Measurements from ENCODE around the gene SRRM4.

Gene SRRM4

GRCh38 chr12:119168721-119169120, 187.4 kb downstream of the SRRM4 start:
- DNase-seq (ENCODE audit: low read depth in 2 of 2) = no peak

GRCh38 chr12:119169150-119169549, 187.8 kb downstream of the SRRM4 start:
- no peak for DNase-seq (ENCODE audit: low read depth in 2 of 2)

- DNase-seq (ENCODE audit: low read depth in 2 of 2) = no peak
These were observed 189.9 kb downstream of the SRRM4 start for GRCh38 chr12:119171291-119171690.

- no peak for DNase-seq (ENCODE audit: low read depth in 2 of 2)
These were observed 190.5 kb downstream of the SRRM4 start for GRCh38 chr12:119171691-119172425.

GRCh38 chr12:119175081-119175480, 193.7 kb downstream of the SRRM4 start:
- DNase-seq (ENCODE audit: low read depth in 2 of 2) = no peak

GRCh38 chr12:119176267-119177055, 195.1 kb downstream of the SRRM4 start:
- DNase-seq (ENCODE audit: low read depth in 2 of 2) = peak; percentile 55 to 57

- DNase-seq (ENCODE audit: low read depth in 2 of 2) = no peak
These were observed 195.7 kb downstream of the SRRM4 start for GRCh38 chr12:119177056-119177325.

GRCh38 chr12:119177724-119178380, 196.5 kb downstream of the SRRM4 start:
- no peak for DNase-seq (ENCODE audit: low read depth in 2 of 2)

- peak; percentile 13 to 14 for DNase-seq (ENCODE audit: low read depth in 2 of 2)
These were observed 197.4 kb downstream of the SRRM4 start, which contains the start of gene HSPB8 for GRCh38 chr12:119178544-119179334. Gene HSPB8, plus strand, starts transcription at chr12:119178931. Its CDS starts 382 bp downstream, at chr12:119179313.

GRCh38 chr12:119179335-119180021, 198.1 kb downstream of the SRRM4 start:
- peak; percentile 23 to 31 for DNase-seq (ENCODE audit: low read depth in 2 of 2)

- peak in 1 of 2 experiments; percentile 14 for DNase-seq (ENCODE audit: low read depth in 2 of 2)
These were observed 199.2 kb downstream of the SRRM4 start for GRCh38 chr12:119180380-119181040.

- no peak for DNase-seq (ENCODE audit: low read depth in 2 of 2)
These were observed 199.9 kb downstream of the SRRM4 start for GRCh38 chr12:119181202-119181601.

GRCh38 chr12:119181944-119182343, 200.6 kb downstream of the SRRM4 start:
- no peak for DNase-seq (ENCODE audit: low read depth in 2 of 2)

- DNase-seq (ENCODE audit: low read depth in 2 of 2) = no peak
These were observed 201.6 kb downstream of the SRRM4 start for GRCh38 chr12:119182701-119183493.

- no peak for DNase-seq (ENCODE audit: low read depth in 2 of 2)
These were observed 202.8 kb downstream of the SRRM4 start for GRCh38 chr12:119183942-119184695.

- DNase-seq (ENCODE audit: low read depth in 2 of 2) = no peak
These were observed 213.9 kb downstream of the SRRM4 start for GRCh38 chr12:119195256-119195655.

- DNase-seq (ENCODE audit: low read depth in 2 of 2) = no peak
These were observed 217.1 kb downstream of the SRRM4 start for GRCh38 chr12:119198440-119198839.

GRCh38 chr12:119200601-119201000, 219.3 kb downstream of the SRRM4 start:
- DNase-seq (ENCODE audit: low read depth in 2 of 2) = no peak

All from fibroblast of skin of left biceps (primary cell).